H1 (cell line): ENCODE measurements around the gene ZNF888. TPM values are rescaled to one million over a fixed set of nuclear protein-coding genes. Genes with fewer than 3 reads are reported as not detected.

Experiments
- CTCF ChIA-PET: fragments of 300-600 bp; sonication (Branson Sonifier 250); formaldehyde crosslinking; loops from one replicate; lab custom pipeline; 2021; ENCODE audit not compliant: partially characterized antibody; lab: Charles Lee
- POLR2A ChIA-PET: fragments of 300-600 bp; sonication (Branson Sonifier 250); formaldehyde crosslinking; loops from one replicate; lab custom pipeline; 2021; ENCODE audit warnings: inconsistent platforms; ENCODE audit not compliant: partially characterized antibody; lab: Charles Lee
- DNase-seq, 2 experiments: peaks; one replicate each; pipeline versions ENCODE4 v3.0.0 to v3.0.0-alpha.2; 2010 to 2022; ENCODE audit warnings: low spot score in 2 of 2, low read depth in 1 of 2, mixed read lengths in 1 of 2
- FAIRE-seq: peaks from 2 replicates; lab custom pipeline; 2011; peaks lifted over from hg19 to GRCh38; lab: Jason Lieb, UNC
- H2AFZ ChIP-seq: 2 replicates; pipeline ENCODE4 v1.8.1; 2012; ENCODE audit warnings: low read length, inconsistent platforms
- H2AK5ac ChIP-seq: 2 replicates; pipeline ENCODE4 v1.6.1; 2013; ENCODE audit warnings: low read depth, low read length
- H2BK120ac ChIP-seq: replicated peaks from 2 replicates; pipeline ENCODE3; 2013; ENCODE audit warnings: low read depth, low read length, inconsistent platforms
- H2BK12ac ChIP-seq: 2 replicates; pipeline ENCODE4 v1.6.1; 2013; ENCODE audit warnings: low read depth, low read length
- H2BK15ac ChIP-seq: 2 replicates; pipeline ENCODE4 v1.6.1; 2013; ENCODE audit warnings: low read length
- H2BK20ac ChIP-seq: 2 replicates; pipeline ENCODE4 v1.6.1; 2013; ENCODE audit warnings: low read length
- H2BK5ac ChIP-seq: 2 replicates; pipeline ENCODE4 v1.6.1; 2013; ENCODE audit warnings: low read depth, low read length
- H3K14ac ChIP-seq: 2 replicates; pipeline ENCODE4 v1.6.1; 2013; ENCODE audit warnings: inconsistent platforms; ENCODE audit not compliant: insufficient read length
- H3K18ac ChIP-seq: 2 replicates; pipeline ENCODE4 v1.6.1; 2013; ENCODE audit warnings: low read length; ENCODE audit errors: extremely low read depth
- H3K23ac ChIP-seq: 2 replicates; pipeline ENCODE4 v1.6.1; 2013; ENCODE audit warnings: inconsistent platforms; ENCODE audit not compliant: insufficient read length
- H3K23me2 ChIP-seq: 2 replicates; pipeline ENCODE4 v1.6.1; 2013; ENCODE audit warnings: low read depth, low read length
- H3K27ac ChIP-seq: 2 replicates; pipeline ENCODE4 v1.6.1; 2011; ENCODE audit warnings: low read depth, low read length, inconsistent platforms
- H3K27me3 ChIP-seq, 4 experiments: replicated peaks in 1 of 4; 1 replicate in 1 of 4; 2 replicates in 3 of 4; pipeline versions ENCODE4 v1.6.1 to v1.8.1; 2011 to 2013; ENCODE audit warnings: low read length in 3 of 4, mild to moderate bottlenecking in 3 of 4, inconsistent platforms in 2 of 4, mixed read lengths in 2 of 4, moderate library complexity in 1 of 4; ENCODE audit not compliant: control insufficient read depth in 3 of 4, insufficient read depth in 3 of 4; ENCODE audit errors: extremely low read depth in 1 of 4
- H3K36me3 ChIP-seq, 4 experiments: 2 replicates each; pipeline versions ENCODE4 v1.6.1 to v1.8.1; 2011 to 2013; ENCODE audit warnings: mild to moderate bottlenecking in 4 of 4, low read length in 3 of 4, moderate library complexity in 2 of 4, control low read depth in 1 of 4, inconsistent platforms in 1 of 4; ENCODE audit not compliant: insufficient read depth in 4 of 4, control insufficient read depth in 2 of 4
- H3K4ac ChIP-seq: replicated peaks from 2 replicates; pipeline ENCODE3; 2013; ENCODE audit warnings: low read length, low read depth, mixed read lengths, inconsistent platforms; ENCODE audit not compliant: insufficient read length
- H3K4me1 ChIP-seq, 4 experiments: replicated peaks in 1 of 4; 1 replicate in 1 of 4; 2 replicates in 3 of 4; pipeline versions ENCODE4 v1.6.1 to v1.8.1; 2011 to 2013; ENCODE audit warnings: low read length in 3 of 4, inconsistent platforms in 2 of 4, mixed read lengths in 1 of 4; ENCODE audit not compliant: insufficient read depth in 4 of 4, control insufficient read depth in 3 of 4
- H3K4me2 ChIP-seq, 2 experiments: 2 replicates each; pipeline versions ENCODE4 v1.6.1 to v1.8.1; 2011 to 2013; ENCODE audit warnings: low read depth in 2 of 2, low read length in 2 of 2, control low read depth in 1 of 2, inconsistent platforms in 1 of 2, mild to moderate bottlenecking in 1 of 2; ENCODE audit not compliant: insufficient read depth in 1 of 2
- H3K4me3 ChIP-seq, 4 experiments: fragments of 200-600, 300-600 bp in 1 of 4; sonication (generic), shearing (Covaris generic), sonication (Bioruptor Twin) in 1 of 4; 2 replicates each; pipeline versions ENCODE4 v1.5.1 to v1.8.1; 2011 to 2016; ENCODE audit warnings: low read length in 4 of 4, low read depth in 3 of 4, control low read depth in 2 of 4, inconsistent platforms in 2 of 4, mild to moderate bottlenecking in 2 of 4, mixed read lengths in 1 of 4, moderate library complexity in 1 of 4; ENCODE audit not compliant: insufficient read depth in 2 of 4; ENCODE audit errors: extremely low read depth in 1 of 4
- H3K56ac ChIP-seq: replicated peaks from 2 replicates; pipeline ENCODE3; 2013; ENCODE audit warnings: low read depth, mild to moderate bottlenecking, mixed read lengths, low read length, inconsistent platforms; ENCODE audit not compliant: insufficient read length
- H3K79me1 ChIP-seq: 2 replicates; pipeline ENCODE4 v1.6.1; 2013; ENCODE audit warnings: low read depth, low read length, control low read depth
- H3K79me2 ChIP-seq, 2 experiments: 2 replicates each; pipeline versions ENCODE4 v1.6.1 to v1.8.1; 2012 to 2013; ENCODE audit warnings: low read length in 2 of 2, mild to moderate bottlenecking in 2 of 2, inconsistent platforms in 1 of 2; ENCODE audit not compliant: insufficient read depth in 2 of 2, control insufficient read depth in 1 of 2
- H3K9ac ChIP-seq, 4 experiments: replicated peaks in 1 of 4; 1 replicate in 1 of 4; 2 replicates in 3 of 4; pipeline versions ENCODE4 v1.6.1 to v1.8.1; 2011 to 2013; ENCODE audit warnings: low read depth in 3 of 4, low read length in 3 of 4, control low read depth in 2 of 4, mild to moderate bottlenecking in 2 of 4, moderate library complexity in 2 of 4, inconsistent platforms in 1 of 4; ENCODE audit errors: extremely low read depth in 1 of 4
- H3K9me3 ChIP-seq, 2 experiments: 2 replicates each; pipeline versions ENCODE4 v1.6.1 to v1.8.1; 2012 to 2013; ENCODE audit warnings: mild to moderate bottlenecking in 2 of 2, moderate library complexity in 2 of 2, control low read depth in 1 of 2, inconsistent platforms in 1 of 2, low read depth in 1 of 2, low read length in 1 of 2, mixed read lengths in 1 of 2; ENCODE audit not compliant: insufficient read depth in 2 of 2
- H4K20me1 ChIP-seq, 2 experiments: replicated peaks in 1 of 2; 2 replicates each; pipeline versions ENCODE3 to v1.8.1; 2011 to 2013; ENCODE audit warnings: inconsistent platforms in 2 of 2, low read length in 2 of 2, mild to moderate bottlenecking in 1 of 2; ENCODE audit not compliant: insufficient read depth in 2 of 2, control insufficient read depth in 1 of 2
- H4K5ac ChIP-seq: 2 replicates; pipeline ENCODE4 v1.6.1; 2013; ENCODE audit warnings: low read length, low read depth, mixed read lengths, inconsistent platforms; ENCODE audit not compliant: insufficient read length
- H4K8ac ChIP-seq: 2 replicates; pipeline ENCODE4 v1.8.0; 2013; ENCODE audit warnings: mild to moderate bottlenecking, moderate library complexity, low read length, inconsistent platforms; ENCODE audit not compliant: insufficient read depth; ENCODE audit errors: extremely low read depth
- H4K91ac ChIP-seq: replicated peaks from 2 replicates; pipeline ENCODE3; 2013; ENCODE audit warnings: low read length, mixed read lengths, inconsistent platforms; ENCODE audit not compliant: insufficient read length
- CREB1 ChIP-seq: IDR thresholded peaks from 2 replicates; pipeline ENCODE4 v1.6.1; 2012; ENCODE audit warnings: inconsistent platforms
- CTBP2 ChIP-seq: IDR thresholded peaks from 2 replicates; pipeline ENCODE4 v1.7.0; 2011; ENCODE audit warnings: borderline replicate concordance, mild to moderate bottlenecking, moderate library complexity, mixed read lengths, low read length; ENCODE audit not compliant: insufficient read depth, insufficient read length
- GTF2F1 ChIP-seq: IDR thresholded peaks from 2 replicates; pipeline ENCODE4 v1.6.1; 2012; ENCODE audit warnings: low read depth, low read length, improper control_type of control experiment, borderline replicate concordance
- KDM1A ChIP-seq: fragments of 200-600, 300-600 bp; sonication (generic); IDR thresholded peaks from 2 replicates; pipeline ENCODE4 v1.7.1; 2016; ENCODE audit warnings: mild to moderate bottlenecking, low read length, borderline replicate concordance
- KDM5A ChIP-seq: fragments of 200-600 bp; IDR thresholded peaks from 2 replicates; pipeline ENCODE4 v1.7.1; 2012; ENCODE audit warnings: mild to moderate bottlenecking, low read length, inconsistent platforms, mixed read lengths
- NRF1 ChIP-seq: IDR thresholded peaks from 2 replicates; pipeline ENCODE4 v1.6.1; 2011; ENCODE audit warnings: mild to moderate bottlenecking, low read depth, low read length, improper control_type of control experiment
- POLR2A ChIP-seq, 2 experiments: IDR thresholded peaks; 1 replicate in 1 of 2; 2 replicates in 1 of 2; pipeline ENCODE4 v1.6.1; 2011; ENCODE audit warnings: low read depth in 2 of 2, low read length in 2 of 2, mild to moderate bottlenecking in 2 of 2; ENCODE audit errors: control extremely low read depth in 1 of 2
- RNF2 ChIP-seq: fragments of 200-900, 300-1000 bp; sonication (generic); IDR thresholded peaks from 2 replicates; pipeline ENCODE4 v1.7.1; 2016; ENCODE audit warnings: borderline replicate concordance, low read depth, mild to moderate bottlenecking, antibody characterized with exemption, low read length; ENCODE audit not compliant: poor library complexity, severe bottlenecking; ENCODE audit errors: missing control alignments
- SP1 ChIP-seq: IDR thresholded peaks from 2 replicates; pipeline ENCODE4 v1.6.1; 2011; ENCODE audit warnings: low read depth, low read length
- SUZ12 ChIP-seq: fragments of 200-600 bp; sonication (generic); IDR thresholded peaks from 2 replicates; pipeline ENCODE4 v1.6.1; 2012; ENCODE audit warnings: mild to moderate bottlenecking, inconsistent platforms, low read length, moderate library complexity, mixed read lengths
- TCF12 ChIP-seq: IDR thresholded peaks from 2 replicates; pipeline ENCODE4 v1.6.1; 2011; ENCODE audit warnings: low read depth, mild to moderate bottlenecking, low read length
- YY1 ChIP-seq: IDR thresholded peaks from 2 replicates; pipeline ENCODE4 v1.6.1; 2011; ENCODE audit warnings: low read depth, mild to moderate bottlenecking, low read length
- WGBS, 2 experiments: shearing (Covaris generic) in 1 of 2; methylation state at CpG; one replicate each; pipeline versions ENCODE4 v1.1.6 to v1.1.7; 2013 to 2015; ENCODE audit warnings: low lambda C conversion rate in 2 of 2, mixed read lengths in 2 of 2, inconsistent platforms in 1 of 2, low coverage in 1 of 2, missing lambda C conversion rate in 1 of 2; ENCODE audit not compliant: insufficient replicate concordance in 2 of 2, insufficient coverage in 1 of 2, insufficient read length in 1 of 2; ENCODE audit errors: extremely low coverage in 1 of 2, missing lambda C conversion rate in 1 of 2; 5-methylcytosine and 5-hydroxymethylcytosine counted together
- polyA plus RNA-seq, 7 experiments: library from polyadenylated mRNA; depleted of rRNA in 3 of 7; stranded (reverse) in 5 of 7; unstranded in 2 of 7; fragments of >200 nt in 5 of 7; fragments of 200-250 nt in 2 of 7; gene quantifications; 1 replicate in 5 of 7; 2 replicates in 1 of 7; 4 replicates in 1 of 7; pipeline versions ENCODE4 v1.2.1 to v1.2.3, GENCODE V29; 2011 to 2013; ENCODE audit warnings: missing spikeins in 2 of 7, mixed read lengths in 2 of 7
- total RNA-seq: library from RNA; stranded (reverse); fragmentation: NEBNext Ultra II Directional; extraction: Animal tissue kit (Norgen Biotek cat#: 25700); gene quantifications from 2 replicates; pipeline ENCODE4 v1.2.1, GENCODE V29; 2021
- TF ChIP-seq, protein P1 (sequence below): IDR thresholded peaks from 2 replicates; pipeline ENCODE4 v1.6.1; 2011; ENCODE audit warnings: low read depth, mild to moderate bottlenecking, low read length; ENCODE audit not compliant: insufficient read depth

The ZNF888 gene
- total and polyA plus RNA-seq, 2 of the 8 experiments (the other 6 are each of a cell fraction or from before 2014, with no cell fraction given): 1.1 to 8.6 TPM

DNA sequence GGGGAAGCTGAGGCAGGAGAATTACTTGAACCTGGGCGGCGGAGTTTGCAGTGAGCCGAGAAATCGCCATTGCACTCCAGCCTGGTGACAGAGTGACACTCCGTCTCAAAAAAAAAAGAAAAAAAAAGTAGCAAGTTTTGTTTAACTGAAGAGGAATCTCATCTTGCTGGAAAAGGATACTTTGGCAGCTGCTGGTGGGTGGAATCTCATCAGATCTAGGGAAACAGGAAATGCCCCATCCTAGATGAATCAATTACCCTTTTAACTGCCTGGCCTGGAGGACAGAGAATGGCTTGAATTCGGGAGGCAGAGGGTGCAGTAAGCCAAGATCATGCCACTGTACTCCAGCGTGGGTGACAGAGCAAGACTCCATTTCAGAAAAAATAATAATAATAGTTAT, 34.2 kb downstream of the ZNF888 start:
- Histone ChIP-seq H3K4ac (no peak overlapping the region), H3K56ac (no peak overlapping the region), H3K4me1 (no peaks in the 10 kb centered on the region), H2AK5ac (no peak overlapping the region), H3K23me2 (no peaks in the 10 kb centered on the region), H4K5ac (no peak overlapping the region), H3K79me1 (peaks cover 5% of the 10 kb centered on the region; the same call in 1 of the 2 replicates), H2BK5ac (no peak overlapping the region), H4K8ac (no peak overlapping the region), H3K23ac (no peak overlapping the region), H3K18ac (no peak overlapping the region), H3K27ac (no peak overlapping the region), H3K36me3 (peaks cover 17 to 59% (median 41%) of the 10 kb centered on the region in 4 experiments), H3K4me3 (no peak overlapping the region), H3K9me3 (no peaks in the 10 kb centered on the region), H4K20me1 (no peaks in the 10 kb centered on the region), H3K27me3 (no peaks in the 10 kb centered on the region), H2AFZ (no peak overlapping the region), H4K91ac (no peak overlapping the region), H3K79me2 (peaks cover 3 to 9% of the 10 kb centered on the region in 2 experiments; a peak in 2 of 4 replicates), H2BK15ac (no peak overlapping the region), H2BK20ac (no peak overlapping the region), H2BK12ac (no peak overlapping the region), H3K9ac (no peak overlapping the region), H3K4me2 (no peak overlapping the region), H2BK120ac (no peak overlapping the region), H3K14ac (no peak overlapping the region)
- TF ChIP-seq POLR2A (IDR thresholded peaks at IDR 0.05; ENCODE audit: control extremely low read depth in 1 of 2, low read depth in 2 of 2, low read length in 2 of 2): no peak
- TF ChIP-seq RNF2: no peak
- no peak for TF ChIP-seq SP1
- TF ChIP-seq CREB1: no peak
- TF ChIP-seq KDM5A: no peak
- TF ChIP-seq, protein P1, sequence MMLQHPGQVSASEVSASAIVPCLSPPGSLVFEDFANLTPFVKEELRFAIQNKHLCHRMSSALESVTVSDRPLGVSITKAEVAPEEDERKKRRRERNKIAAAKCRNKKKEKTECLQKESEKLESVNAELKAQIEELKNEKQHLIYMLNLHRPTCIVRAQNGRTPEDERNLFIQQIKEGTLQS: no peak
- TF ChIP-seq GTF2F1: no peak
- no peak for TF ChIP-seq NRF1
- TF ChIP-seq TCF12: no peak
- TF ChIP-seq CTBP2: no peak
- TF ChIP-seq YY1: no peak
- TF ChIP-seq KDM1A: no peak
- TF ChIP-seq SUZ12: no peak
- ChIA-PET CTCF (no interaction called here), POLR2A (no interaction called here)
- FAIRE-seq (no peak), DNase-seq (no peak)
- WGBS, 2 experiments: 87% methylated on average over 7 of the region's 7 CpGs; no CpG with 5 or more reads in 1 of the 2 experiments
